NCI-H82 treated with DMSO at 0.1 percent for 48 hours (cell line): Measurements from ENCODE around the gene TOR1AIP2.
A peak's percentile ranks its signal among the peaks of the same experiment; 100 is the strongest.
"Not testable (repeated sequence)": the region's sequence is repeated elsewhere in the genome, so short reads cannot be mapped to it uniquely, and the experiment has no call there.

Experiments
- DNase-seq: peaks from one replicate; lab custom pipeline; 2025; ENCODE audit not compliant: unreplicated experiment; lab: John Stamatoyannopoulos, UW

The TOR1AIP2 gene

GRCh38 chr1:179875596-179876299, 1.9 kb downstream of the TOR1AIP2 start:
- DNase-seq: no peak

GRCh38 chr1:179873438-179873851, 4.2 kb downstream of the TOR1AIP2 start:
- DNase-seq: no peak

GRCh38 chr1:179872558-179872957, 5.0 kb downstream of the TOR1AIP2 start:
- DNase-seq: no peak

- DNase-seq: no peak
Measured at GRCh38 chr1:179871940-179872339, 5.7 kb downstream of the TOR1AIP2 start.

GRCh38 chr1:179870870-179871269, 6.7 kb downstream of the TOR1AIP2 start:
- DNase-seq: no peak

GRCh38 chr1:179867493-179868330, 9.9 kb downstream of the TOR1AIP2 start:
- DNase-seq: peak; percentile 47

- no peak for DNase-seq
Measured at GRCh38 chr1:179866616-179867015, 11.0 kb downstream of the TOR1AIP2 start.

- DNase-seq: no peak
Measured at GRCh38 chr1:179865377-179865776, 12.2 kb downstream of the TOR1AIP2 start.

- DNase-seq: no peak
Measured at GRCh38 chr1:179860652-179861051, 17.0 kb downstream of the TOR1AIP2 start.

GRCh38 chr1:179857009-179857408, 20.6 kb downstream of the TOR1AIP2 start:
- no peak for DNase-seq

GRCh38 chr1:179856296-179856695, 21.3 kb downstream of the TOR1AIP2 start:
- DNase-seq: no peak

GRCh38 chr1:179855831-179856230, 21.8 kb downstream of the TOR1AIP2 start:
- not testable (repeated sequence) for DNase-seq

- no peak for DNase-seq
Measured at GRCh38 chr1:179853102-179853501, 24.5 kb downstream of the TOR1AIP2 start.

- DNase-seq: no peak
Measured at GRCh38 chr1:179848233-179848632, 29.4 kb downstream of the TOR1AIP2 start.

GRCh38 chr1:179840107-179840506, 37.5 kb downstream of the TOR1AIP2 start:
- no peak for DNase-seq

GRCh38 chr1:179836686-179837445, 40.7 kb downstream of the TOR1AIP2 start:
- DNase-seq: not testable (repeated sequence)

GRCh38 chr1:179831852-179832699, 45.5 kb downstream of the TOR1AIP2 start:
- no peak for DNase-seq

GRCh38 chr1:179831225-179831624, 46.4 kb downstream of the TOR1AIP2 start:
- no peak for DNase-seq

- DNase-seq: no peak
Measured at GRCh38 chr1:179828554-179829110, 49.0 kb downstream of the TOR1AIP2 start.

- DNase-seq: no peak
Measured at GRCh38 chr1:179826626-179827280, 50.9 kb downstream of the TOR1AIP2 start.
